SKM-1 (cell line): ENCODE results near the gene LPCAT3.

Experiments used
- DNase-seq: peaks from one replicate; lab custom pipeline; 2025; ENCODE audit not compliant: unreplicated experiment; lab: John Stamatoyannopoulos, UW

The LPCAT3 gene

DNA sequence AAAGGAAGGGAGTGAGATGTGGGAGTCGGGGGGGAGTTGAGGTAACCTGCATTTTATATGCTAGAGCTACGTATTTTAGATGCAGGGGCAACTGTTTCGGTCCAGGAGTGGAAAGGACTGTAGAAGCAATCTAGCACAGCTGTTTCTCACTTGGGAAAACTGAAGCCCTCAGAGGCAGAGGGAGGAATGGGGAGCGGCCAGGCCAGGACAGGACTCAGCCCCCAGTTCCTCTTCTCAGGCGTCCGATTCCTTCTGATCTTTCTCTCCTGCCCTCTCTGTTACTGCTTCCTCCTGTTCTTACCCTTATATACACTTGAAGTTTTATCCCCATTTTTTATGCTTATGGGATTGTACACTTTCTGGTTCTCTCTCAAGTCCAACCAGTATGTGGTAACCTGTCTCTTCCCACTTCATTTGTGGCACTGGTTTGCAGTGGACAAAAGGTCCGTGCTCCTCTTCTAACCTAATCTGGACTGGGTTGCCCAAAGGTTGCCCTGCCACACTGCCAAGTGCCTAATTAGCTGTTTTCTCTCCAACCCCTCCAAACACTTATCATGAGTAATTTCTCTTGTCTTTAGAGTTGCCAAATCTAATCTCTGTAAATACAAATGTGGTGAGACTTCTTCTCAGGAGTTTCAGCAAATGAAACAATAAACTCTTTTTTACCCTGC lies 16.2 kb downstream of the LPCAT3 start:
- DNase-seq, result no peak

DNA sequence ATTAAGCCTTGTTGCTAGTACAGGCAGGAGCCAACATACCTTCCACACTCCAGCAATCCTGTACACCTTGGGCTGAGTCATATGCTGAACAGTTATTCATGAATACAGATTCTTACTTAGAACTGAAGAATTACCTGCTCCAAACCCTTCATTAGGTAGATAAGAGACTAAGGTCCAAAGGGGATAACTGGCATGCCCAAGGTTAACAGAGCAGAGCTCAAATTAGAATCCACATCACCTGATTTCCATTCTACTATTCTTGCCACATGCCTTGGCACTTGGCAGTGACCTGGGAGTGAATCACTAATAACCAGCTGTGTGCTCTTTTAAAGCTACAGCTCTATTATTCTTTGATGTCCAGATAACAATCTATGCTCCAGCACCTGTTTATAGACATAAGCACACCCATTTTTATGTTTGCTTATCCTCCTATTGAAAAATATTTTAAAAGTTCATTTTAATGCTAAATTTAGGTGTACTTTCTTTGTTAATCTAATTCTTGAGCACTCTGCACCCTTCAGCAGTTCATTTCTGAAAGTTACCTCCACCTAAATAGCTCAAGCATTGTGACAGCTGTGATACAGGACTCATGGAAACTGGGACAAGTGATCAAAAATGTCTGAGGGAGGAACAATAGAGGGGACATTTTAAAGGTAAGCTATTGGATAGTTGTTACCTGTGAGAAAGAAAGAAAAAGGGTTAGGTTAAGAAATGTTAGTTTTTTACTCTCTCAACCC lies 19.4 kb downstream of the LPCAT3 start:
- DNase-seq, result no peak

GRCh38 chr12:6996040-6996441 lies 22.2 kb downstream of the LPCAT3 start:
- DNase-seq, result no peak

DNA sequence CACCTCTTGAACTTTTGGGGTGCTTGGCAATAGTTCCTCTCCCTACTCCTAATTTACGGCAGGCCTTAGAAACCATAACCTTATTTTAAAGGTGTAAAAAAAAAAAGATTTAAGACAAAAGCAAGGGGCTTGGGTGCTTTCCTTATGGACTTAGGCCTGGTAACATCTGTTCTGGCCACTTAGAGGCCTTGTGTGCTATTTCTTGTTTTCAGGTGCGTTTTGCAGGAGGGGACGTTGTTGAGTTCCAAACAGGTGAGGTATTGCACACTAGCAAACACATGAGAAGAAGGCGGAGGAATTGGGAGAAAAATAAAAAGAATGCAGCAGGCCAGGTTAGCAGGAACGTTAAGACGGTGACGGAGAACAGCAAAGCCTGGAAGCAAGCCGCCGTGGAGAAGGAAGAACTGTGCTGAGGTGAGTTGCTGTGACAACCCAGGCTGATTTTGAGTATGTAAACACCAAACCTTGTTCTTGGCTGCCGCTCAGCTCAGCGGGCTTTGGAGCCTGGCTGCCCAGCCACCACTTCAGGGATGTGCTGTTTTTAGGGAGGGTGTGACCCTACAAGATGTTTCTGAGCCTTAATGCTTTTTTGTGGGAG lies 30.2 kb downstream of the LPCAT3 start:
- no peak for DNase-seq

DNA sequence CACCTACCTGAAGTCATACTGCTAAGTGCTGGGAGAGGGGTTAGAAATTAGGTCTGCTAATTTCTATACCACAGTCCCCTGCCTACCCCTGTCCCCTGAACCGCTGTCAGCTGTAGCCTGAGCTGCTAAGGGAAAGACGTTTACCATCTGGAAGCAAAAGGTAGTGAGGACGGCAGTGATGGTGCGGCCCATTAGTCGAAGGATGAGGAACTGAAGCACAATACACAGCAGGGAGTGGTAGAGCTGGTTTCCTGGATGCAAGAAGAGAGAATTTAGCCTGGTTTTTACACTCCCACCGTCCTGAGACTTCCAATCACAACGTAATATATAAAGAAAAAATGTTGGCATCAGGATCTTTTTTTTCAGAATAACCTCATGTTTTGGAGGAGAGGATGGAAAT lies 35.7 kb downstream of the LPCAT3 start:
- no peak for DNase-seq

DNA sequence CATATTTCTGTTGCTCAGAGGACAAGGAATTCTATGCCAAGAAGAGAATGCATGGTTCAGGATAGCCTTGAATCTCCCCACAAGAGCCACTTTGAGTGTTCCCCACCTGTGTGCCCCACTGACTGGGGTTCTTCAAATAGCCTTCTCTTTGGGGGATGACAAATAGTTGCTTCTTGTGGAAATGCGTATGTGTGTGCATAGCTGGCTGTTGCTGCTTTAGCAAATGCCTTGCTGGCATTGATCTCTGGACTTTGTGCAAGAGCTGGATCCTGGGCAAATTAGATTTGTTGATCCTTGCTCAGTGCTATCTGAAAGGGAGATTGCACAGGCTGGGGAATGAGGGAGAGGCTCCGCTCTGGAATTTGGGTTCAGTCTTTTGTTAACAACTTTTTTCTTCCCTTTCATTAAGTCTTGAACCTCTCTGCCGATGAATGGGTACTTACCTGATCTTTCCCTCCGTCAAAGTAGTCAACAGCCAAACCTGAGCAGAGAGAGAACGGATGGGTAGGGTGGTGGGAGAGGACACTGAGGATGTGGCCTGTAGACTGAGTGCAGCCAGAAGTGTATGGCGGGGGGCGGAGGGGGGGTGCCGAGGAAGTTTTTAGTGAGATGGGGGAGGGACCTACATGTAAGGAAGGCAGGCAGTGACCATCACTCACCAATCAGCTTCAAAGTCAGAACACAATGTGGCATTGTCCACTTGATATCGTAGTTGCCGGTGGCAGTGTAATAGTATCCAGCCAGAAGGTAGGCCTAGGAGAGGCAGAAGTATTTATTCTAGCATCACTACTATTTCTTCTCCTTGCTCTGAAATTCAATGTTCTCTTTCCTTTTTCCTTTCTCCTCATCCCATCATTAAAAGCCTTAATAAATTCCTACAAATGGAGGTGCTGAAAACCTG lies 36.9 kb downstream of the LPCAT3 start:
- DNase-seq, result no peak

DNA sequence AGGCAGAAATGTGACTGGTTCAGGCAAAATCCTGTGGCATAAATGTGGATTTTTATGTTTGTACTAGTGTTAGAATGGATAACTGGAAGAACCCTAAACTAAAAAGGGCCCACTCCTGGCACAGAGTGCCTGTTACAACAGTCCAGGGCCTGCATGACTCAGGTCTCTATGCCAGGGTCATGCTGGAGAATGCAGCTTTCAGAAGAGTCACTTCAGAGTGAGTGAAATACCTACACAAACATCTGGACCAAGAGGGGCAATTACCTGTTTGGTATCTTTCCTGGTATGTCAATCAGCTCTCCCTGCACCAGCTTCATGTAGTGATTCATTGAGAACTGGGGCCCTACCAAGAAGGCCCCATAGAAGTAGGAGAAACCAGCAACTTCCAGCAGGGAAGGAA lies 37.5 kb downstream of the LPCAT3 start:
- DNase-seq, result no peak

GRCh38 chr12:6980075-6980474 lies 38.2 kb downstream of the LPCAT3 start:
- DNase-seq, result no peak

- no peak for DNase-seq
Measured at GRCh38 chr12:6979453-6979852, 38.8 kb downstream of the LPCAT3 start.

- DNase-seq, result no peak
Measured at GRCh38 chr12:6979021-6979420, 39.3 kb downstream of the LPCAT3 start.

- no peak for DNase-seq
Measured at GRCh38 chr12:6978611-6979011, 39.7 kb downstream of the LPCAT3 start.

DNA sequence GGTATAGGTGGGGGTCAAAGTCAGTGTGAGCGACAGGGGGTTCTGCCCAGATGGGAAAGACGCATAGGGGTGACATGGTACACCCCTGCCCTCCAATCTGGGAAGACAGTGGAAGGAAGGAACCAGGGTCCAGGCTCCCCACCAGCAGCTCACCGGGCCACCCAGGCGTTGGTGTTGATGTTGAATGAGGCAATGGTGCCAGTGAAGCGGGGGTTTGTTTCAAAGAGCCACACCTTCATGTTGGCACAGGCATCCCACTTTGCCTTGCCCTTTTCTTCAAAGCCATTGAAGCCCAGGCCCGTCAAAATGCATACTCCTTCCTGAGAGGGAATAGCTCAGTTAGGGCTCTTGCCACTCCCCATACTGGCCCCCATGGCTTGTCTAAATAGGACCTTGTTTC lies 40.1 kb downstream of the LPCAT3 start:
- DNase-seq, result no peak

DNA sequence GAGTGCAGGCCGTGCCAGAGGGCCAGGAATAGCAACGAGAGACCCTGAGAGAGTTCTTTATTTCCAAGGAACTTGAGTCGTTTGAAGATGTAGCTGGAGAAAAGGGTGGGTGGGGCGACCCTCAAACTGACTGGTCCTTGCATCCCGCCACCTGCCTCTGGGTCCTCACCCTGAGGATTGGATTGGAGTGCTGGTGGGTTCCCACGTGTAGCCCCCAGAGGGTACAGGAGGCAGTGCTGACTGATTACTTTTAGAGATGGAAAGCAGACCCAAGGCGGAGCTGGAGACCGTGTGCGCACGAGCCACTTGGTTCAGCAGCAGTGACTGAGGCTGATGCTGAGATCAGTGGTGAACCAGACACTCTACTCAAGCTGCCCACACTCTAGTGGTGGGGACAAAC lies 40.6 kb downstream of the LPCAT3 start:
- no peak for DNase-seq

GRCh38 chr12:6975297-6976032 lies 42.8 kb downstream of the LPCAT3 start:
- DNase-seq, result no peak

DNA sequence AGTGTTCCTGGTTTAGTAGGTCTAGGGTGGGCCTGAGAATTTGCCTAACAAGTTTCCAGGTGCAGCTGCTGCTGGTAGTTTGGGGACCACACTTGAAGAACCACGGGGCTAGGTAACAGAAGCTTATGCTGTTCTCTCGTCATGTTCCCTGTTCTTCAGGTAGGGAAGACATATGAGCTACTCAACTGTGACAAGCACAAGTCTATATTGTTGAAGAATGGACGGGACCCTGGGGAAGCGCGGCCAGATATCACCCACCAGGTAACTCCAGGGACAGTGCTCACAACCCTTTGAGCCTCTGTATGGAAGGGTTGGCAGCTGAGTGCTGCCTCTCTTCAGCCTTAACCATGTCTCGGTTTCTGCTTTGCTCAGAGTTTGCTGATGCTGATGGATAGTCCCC lies 44.1 kb downstream of the LPCAT3 start:
- no peak for DNase-seq

DNA sequence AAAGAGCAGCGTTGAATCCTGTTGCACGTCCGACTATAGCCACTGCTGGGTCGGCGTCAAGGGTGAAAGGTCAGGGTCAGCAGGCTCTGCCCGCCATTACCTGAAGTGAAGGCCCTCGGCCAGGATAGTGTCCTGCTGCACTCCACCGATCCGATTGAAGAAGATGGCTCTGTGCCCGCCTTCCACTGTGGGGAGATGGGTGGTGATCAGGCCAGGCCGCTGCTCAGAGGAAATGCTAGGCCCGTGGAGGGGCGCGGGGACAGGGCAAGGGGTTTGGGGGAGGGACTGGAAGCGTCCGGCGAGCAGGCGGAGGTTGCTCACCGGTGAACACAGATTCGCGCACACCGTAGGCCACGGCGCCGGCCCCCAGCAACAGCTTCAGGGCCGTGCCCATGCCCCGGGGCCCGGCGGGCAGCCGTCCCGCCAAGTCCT lies 48.2 kb downstream of the LPCAT3 start:
- no peak for DNase-seq

DNA sequence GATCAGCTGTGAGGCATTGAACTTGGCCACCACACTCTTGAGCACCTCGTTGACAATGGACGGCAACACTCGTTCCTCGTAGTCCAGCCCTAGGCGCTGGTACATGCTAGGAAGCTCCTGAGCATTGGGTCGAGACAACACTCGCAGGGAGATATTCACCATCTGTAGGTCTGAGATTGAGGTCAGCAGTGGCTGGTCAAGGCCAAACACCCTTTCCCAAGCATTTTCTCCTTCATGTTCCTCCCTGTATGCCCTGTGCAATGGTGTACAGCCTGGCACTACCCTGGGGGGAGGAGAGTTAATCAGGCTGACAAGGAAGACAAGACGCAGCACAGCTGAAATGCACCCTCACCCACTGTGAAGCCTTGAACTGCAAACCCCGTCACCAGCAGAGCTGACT lies 49.9 kb downstream of the LPCAT3 start:
- DNase-seq, result no peak

DNA sequence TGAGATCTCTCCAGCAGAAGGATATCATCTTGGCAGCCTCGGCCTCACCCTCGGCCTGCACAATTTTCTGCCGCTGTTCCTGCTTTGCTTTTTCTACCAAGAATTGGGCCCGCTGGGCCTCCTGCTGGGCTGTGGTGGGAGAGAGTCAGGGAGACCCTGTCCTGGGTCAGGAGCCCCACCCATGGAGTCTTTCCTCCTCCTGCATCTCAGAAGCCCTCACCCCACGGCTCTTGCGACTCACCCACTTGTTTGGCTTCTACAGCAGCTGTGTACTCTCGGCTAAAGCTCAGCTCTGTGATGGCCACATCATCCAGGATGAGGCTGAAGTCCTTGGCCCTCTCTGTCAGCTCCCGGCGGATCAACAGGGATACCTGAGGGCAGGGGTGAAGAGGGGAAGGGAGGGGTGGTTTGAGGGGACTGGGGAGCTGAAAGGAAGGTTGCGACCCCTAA lies 50.6 kb downstream of the LPCAT3 start:
- DNase-seq, result no peak

GRCh38 chr12:6966351-6966750 lies 51.9 kb downstream of the LPCAT3 start:
- no peak for DNase-seq

DNA sequence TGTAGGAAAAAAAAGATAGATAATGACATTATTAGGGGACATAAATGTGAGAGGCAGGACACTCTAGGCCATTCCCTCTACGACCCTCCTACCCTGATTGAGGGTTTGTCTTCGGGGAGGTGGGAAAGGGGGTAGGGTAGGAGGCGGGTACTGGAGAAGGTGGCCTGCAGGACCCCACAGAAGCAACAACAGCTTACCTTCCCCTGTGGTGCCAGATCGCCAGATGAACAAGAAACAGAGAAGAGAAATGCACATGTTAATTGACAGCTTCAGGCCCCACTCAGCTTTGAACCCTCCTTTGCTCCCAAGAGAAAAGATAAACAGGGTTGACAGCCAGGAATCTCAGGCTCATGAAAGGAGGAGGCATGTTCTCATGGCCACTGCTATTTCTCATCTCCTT lies 52.6 kb downstream of the LPCAT3 start:
- DNase-seq, result no peak
